HL-60/S4 treated with retinoic acid at 250 ng/mL for 4 days and 3 days (cell line): ENCODE measurements around the gene YTHDF2.
"Not testable (repeated sequence)": the region's sequence is repeated elsewhere in the genome, so short reads cannot be mapped to it uniquely, and the experiment has no call there.

Experiments used
- in situ Hi-C: fragments of 300-500 bp; cut with MboI; formaldehyde crosslinking; loops from 2 replicates; pipeline ENCODE4 v1.7.0; 2022; ENCODE audit warnings: low sequenced_read_pairs

YTHDF2 gene

GRCh38 chr1:28758420-28758819 lies 21.7 kb downstream of the YTHDF2 start:
- in situ Hi-C loops, result no loop called here

GRCh38 chr1:28759257-28759656 lies 22.5 kb downstream of the YTHDF2 start:
- in situ Hi-C loops, result no loop called here

GRCh38 chr1:28761189-28761588 lies 24.4 kb downstream of the YTHDF2 start:
- in situ Hi-C loops, result no loop called here

- in situ Hi-C loops, result no loop called here
Measured at GRCh38 chr1:28766532-28767183, 29.9 kb downstream of the YTHDF2 start.

GRCh38 chr1:28770601-28771165 lies 33.9 kb downstream of the YTHDF2 start:
- in situ Hi-C loops, result no loop called here

GRCh38 chr1:28771921-28772320 lies 35.2 kb downstream of the YTHDF2 start:
- in situ Hi-C loops, result not testable (repeated sequence)

- in situ Hi-C loops, result no loop called here
Measured at GRCh38 chr1:28773105-28773504, 36.4 kb downstream of the YTHDF2 start.

- in situ Hi-C loops, result no loop called here
Measured at GRCh38 chr1:28775121-28775942, 38.6 kb downstream of the YTHDF2 start.

- in situ Hi-C loops, result no loop called here
Measured at GRCh38 chr1:28776341-28776740, 39.6 kb downstream of the YTHDF2 start.

GRCh38 chr1:28778021-28778420 lies 41.3 kb downstream of the YTHDF2 start:
- in situ Hi-C loops, result no loop called here

- in situ Hi-C loops, result loop anchor here (10.0 kb wide), 1 partner anchor 85 kb away; no protein-coding TSS in a partner anchor
Measured at GRCh38 chr1:28779751-28780408, 43.1 kb downstream of the YTHDF2 start.

GRCh38 chr1:28781305-28781704 lies 44.6 kb downstream of the YTHDF2 start:
- in situ Hi-C loops, result loop anchor here (10.0 kb wide), 1 partner anchor 83 kb away; no protein-coding TSS in a partner anchor

GRCh38 chr1:28782011-28782410 lies 45.3 kb downstream of the YTHDF2 start:
- in situ Hi-C loops, result loop anchor here (10.0 kb wide), 1 partner anchor 83 kb away; no protein-coding TSS in a partner anchor

GRCh38 chr1:28783363-28783762 lies 46.6 kb downstream of the YTHDF2 start:
- in situ Hi-C loops, result loop anchor here (10.0 kb wide), 1 partner anchor 81 kb away; no protein-coding TSS in a partner anchor

GRCh38 chr1:28789412-28789811 lies 52.7 kb downstream of the YTHDF2 start:
- in situ Hi-C loops, result loop anchor here (10.0 kb wide), 1 partner anchor 75 kb away; no protein-coding TSS in a partner anchor

- in situ Hi-C loops, result loop anchor here (10.0 kb wide), 1 partner anchor 75 kb away; no protein-coding TSS in a partner anchor
Measured at GRCh38 chr1:28789816-28790215, 53.1 kb downstream of the YTHDF2 start.

- in situ Hi-C loops, result no loop called here
Measured at GRCh38 chr1:28790377-28791035, 53.8 kb downstream of the YTHDF2 start.

GRCh38 chr1:28791929-28792328 lies 55.2 kb downstream of the YTHDF2 start:
- in situ Hi-C loops, result not testable (repeated sequence)

- in situ Hi-C loops, result no loop called here
Measured at GRCh38 chr1:28792644-28793121, 55.9 kb downstream of the YTHDF2 start.

- in situ Hi-C loops, result not testable (repeated sequence)
Measured at GRCh38 chr1:28794582-28794981, 57.8 kb downstream of the YTHDF2 start.
